Heart left ventricle (tissue), 13 donors: Measurements from ENCODE around the gene GPRIN1.

Source experiments
- POLR2A ChIP-seq, 2 donors: fragments of 450-650 bp; IDR thresholded peaks; one replicate each; pipeline ENCODE4 v1.6.1; 2017; ENCODE audit warnings: antibody characterized with exemption in 2 of 2, mild to moderate bottlenecking in 2 of 2, moderate library complexity in 2 of 2
- TF ChIP-seq, protein P1 (sequence below), 12 donors: fragments of 200-600 bp; sonication (generic) in 4 of 12; IDR thresholded peaks; one replicate each; pipeline versions ENCODE4 v1.5.0 to v1.8.0; 2018 to 2022; ENCODE audit warnings: antibody characterized with exemption in 12 of 12, mild to moderate bottlenecking in 5 of 12
- donor health status: ischemic (EF 13 %, LVEDD 7.1; RV severe dilation, severe dysfunction).
- donor health status: DM: no; HTN: yes; CAD: no.
- donor health status: DM: no; HTN: no; CAD: no.
- donor health status: ischemic (EF 25% LVEDD 6.9; RV normal size, moderate dysfunction).
- donor health status: ischemic (EF 25% LVEDD 5.7; RV mildly dilated, moderate dysfunction).
- donor health status: ischemic (EF 35%, LVEDD 5.7; RV mildly dilated, moderate dysfunction).
- donor health status: nonischemic (EF 11% LVEDD 7.7; RV severe dilation, severe dysfunction).
- donor health status: DM: yes; HTN: yes; CAD: no.
- donor health status: PGD.
- donor health status: ischemic (EF 29% LVEDD 5.4; RV normal size, mild dysfunction).
- donor health status: nonischemic (EF 23%, LVEDD 6.1; RV moderate dilation, normal function).

DNA sequence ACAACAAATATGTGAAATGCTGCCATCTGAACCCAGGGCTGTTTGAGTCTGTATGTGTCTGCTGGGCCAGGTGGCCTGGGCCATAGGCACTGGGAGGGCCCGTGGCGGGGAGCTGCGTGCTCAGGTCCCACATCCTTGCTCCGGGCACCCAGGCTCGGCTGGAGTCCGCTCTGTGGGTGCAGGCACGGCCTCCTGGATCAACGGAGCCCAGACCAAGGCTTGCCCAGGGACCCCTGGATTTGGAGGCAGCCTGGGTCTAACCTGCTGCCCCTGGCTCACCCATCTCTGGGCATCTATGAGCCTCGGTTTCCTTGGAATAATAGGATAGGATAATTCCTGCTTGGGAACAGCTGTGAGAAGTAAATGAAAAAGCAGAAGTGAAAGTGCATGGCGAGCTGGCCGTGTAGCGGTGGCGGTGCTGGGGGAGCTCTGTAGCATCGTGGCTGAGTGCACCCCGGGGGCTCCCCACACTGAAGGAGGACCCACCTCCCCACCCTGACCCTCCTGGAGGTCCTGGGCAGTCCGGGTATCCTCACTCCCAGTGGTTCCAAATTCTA is 59.6 kb downstream of the GPRIN1 start:
- TF ChIP-seq, protein P1, sequence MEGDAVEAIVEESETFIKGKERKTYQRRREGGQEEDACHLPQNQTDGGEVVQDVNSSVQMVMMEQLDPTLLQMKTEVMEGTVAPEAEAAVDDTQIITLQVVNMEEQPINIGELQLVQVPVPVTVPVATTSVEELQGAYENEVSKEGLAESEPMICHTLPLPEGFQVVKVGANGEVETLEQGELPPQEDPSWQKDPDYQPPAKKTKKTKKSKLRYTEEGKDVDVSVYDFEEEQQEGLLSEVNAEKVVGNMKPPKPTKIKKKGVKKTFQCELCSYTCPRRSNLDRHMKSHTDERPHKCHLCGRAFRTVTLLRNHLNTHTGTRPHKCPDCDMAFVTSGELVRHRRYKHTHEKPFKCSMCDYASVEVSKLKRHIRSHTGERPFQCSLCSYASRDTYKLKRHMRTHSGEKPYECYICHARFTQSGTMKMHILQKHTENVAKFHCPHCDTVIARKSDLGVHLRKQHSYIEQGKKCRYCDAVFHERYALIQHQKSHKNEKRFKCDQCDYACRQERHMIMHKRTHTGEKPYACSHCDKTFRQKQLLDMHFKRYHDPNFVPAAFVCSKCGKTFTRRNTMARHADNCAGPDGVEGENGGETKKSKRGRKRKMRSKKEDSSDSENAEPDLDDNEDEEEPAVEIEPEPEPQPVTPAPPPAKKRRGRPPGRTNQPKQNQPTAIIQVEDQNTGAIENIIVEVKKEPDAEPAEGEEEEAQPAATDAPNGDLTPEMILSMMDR (IDR thresholded peaks at IDR 0.05), result no peak
- no peak for TF ChIP-seq POLR2A (IDR thresholded peaks at IDR 0.05)
